ENCODE results near the gene TP53I13. TPM values are rescaled to one million over a fixed set of nuclear protein-coding genes. Genes with fewer than 3 reads are reported as not detected.
"Not testable (repeated sequence)": the region's sequence is repeated elsewhere in the genome, so short reads cannot be mapped to it uniquely, and the experiment has no call there.

The TP53I13 gene, protein sequence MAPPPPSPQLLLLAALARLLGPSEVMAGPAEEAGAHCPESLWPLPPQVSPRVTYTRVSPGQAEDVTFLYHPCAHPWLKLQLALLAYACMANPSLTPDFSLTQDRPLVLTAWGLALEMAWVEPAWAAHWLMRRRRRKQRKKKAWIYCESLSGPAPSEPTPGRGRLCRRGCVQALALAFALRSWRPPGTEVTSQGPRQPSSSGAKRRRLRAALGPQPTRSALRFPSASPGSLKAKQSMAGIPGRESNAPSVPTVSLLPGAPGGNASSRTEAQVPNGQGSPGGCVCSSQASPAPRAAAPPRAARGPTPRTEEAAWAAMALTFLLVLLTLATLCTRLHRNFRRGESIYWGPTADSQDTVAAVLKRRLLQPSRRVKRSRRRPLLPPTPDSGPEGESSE
- 38.0 and 56.3 TPM in 2 replicates for total RNA-seq (2014; rRNA removed; shearing (Covaris generic))

DNA sequence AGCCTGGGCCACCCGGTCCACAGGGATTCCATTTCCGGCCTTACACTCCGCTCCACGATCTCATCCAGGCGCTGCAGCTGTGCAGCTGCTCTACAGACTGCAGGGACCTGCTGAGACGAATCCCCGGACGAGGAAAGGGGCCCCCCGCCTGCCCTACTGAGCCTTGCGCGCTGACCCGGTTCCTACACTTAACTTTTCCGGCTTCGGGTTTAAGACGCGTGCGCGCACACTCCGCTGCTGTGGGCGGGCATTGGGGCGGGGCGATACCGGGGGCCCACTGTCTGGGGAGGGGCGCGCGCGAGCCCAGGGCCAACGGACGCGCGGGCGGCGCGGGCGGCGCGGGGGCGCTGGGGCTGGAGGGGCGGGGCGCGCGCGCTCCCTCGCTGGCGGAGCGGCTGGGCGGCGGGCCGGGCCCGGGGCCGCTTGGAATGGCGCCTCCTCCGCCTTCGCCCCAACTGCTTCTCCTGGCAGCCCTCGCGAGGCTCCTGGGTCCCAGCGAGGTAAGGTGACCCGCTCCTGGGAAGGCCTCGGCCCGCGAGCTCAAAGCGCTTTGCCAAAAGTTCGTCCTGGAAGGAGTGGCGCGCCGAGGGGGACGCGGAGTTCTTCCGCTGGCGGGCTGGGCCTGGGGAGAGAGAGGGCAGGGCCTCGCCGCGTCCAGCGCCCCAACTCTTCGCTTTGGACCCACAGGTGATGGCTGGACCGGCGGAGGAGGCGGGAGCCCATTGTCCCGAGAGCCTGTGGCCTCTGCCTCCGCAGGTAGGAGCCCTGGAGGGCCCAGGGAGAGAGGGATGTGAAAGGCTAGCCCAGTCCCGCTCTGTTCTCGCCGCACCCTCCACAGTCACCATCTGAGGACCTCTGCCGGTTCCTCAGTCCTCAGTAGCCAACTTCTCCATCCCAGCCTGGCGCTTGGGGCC lies at the start of gene TP53I13:
Gene TP53I13, plus strand, starts transcription at position 371 of the 914 bp plus-strand sequence. Its CDS starts 58 bp downstream, at position 429.
- peak; percentile 76 for DNase-seq (ENCODE audit: low read depth)

DNA sequence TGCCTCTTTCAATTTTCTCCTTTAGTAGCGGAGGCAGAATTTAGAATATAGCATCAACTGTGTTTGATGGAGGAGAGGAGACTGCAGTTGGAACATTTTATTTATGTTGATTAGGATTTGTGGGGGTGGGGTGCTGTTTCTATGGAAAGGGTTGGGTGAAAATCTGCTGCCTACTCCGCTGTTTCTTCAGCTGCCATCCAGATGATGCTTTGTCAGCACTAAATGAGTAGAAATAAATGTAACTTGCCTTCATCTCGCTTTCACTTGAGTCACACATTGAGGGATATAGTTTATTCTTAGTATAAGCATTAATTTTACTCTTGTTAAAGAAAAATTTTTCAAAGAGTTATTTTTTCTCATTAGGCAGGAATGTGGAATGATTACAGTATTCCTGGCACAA lies 43.8 kb upstream of the TP53I13 start:
- DNase-seq (ENCODE audit: low read depth) = no peak

DNA sequence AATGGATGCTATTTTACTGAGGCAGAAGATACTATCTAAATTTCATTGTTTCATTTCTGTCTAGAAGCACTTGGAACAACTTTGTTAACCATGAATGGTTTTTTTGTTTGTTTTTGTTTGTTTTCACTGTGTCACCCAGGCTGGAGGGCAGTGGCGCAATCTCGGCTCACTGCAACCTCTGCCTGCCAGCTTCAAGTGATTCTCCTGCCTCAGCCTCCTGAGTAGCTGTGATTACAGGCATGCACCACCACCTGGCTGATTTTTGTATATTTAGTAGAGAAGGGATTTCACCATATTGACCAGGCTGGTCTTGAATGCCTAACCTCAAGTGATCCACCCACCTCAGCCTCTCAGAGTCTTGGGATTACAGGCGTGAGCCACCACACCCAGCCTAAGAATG lies 42.2 kb upstream of the TP53I13 start:
- DNase-seq (ENCODE audit: low read depth) = peak; percentile 15

DNA sequence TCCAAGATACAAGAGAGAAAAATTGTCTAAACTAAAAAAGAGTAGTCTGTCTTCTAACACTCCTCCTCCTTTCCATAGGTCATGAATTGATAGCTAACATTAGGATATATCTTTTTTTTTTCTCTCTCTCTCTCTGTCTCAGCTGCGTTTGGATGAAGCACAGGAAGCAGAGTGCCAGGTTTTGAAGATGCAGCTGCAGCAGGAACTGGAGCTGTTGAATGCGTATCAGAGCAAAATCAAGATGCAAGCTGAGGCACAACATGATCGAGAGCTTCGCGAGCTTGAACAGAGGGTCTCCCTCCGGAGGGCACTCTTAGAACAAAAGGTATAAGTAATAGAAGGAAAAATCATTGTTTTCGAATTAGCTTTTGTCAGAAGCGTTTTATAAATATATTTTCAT lies 34.5 kb upstream of the TP53I13 start:
- no peak for DNase-seq (ENCODE audit: low read depth)

DNA sequence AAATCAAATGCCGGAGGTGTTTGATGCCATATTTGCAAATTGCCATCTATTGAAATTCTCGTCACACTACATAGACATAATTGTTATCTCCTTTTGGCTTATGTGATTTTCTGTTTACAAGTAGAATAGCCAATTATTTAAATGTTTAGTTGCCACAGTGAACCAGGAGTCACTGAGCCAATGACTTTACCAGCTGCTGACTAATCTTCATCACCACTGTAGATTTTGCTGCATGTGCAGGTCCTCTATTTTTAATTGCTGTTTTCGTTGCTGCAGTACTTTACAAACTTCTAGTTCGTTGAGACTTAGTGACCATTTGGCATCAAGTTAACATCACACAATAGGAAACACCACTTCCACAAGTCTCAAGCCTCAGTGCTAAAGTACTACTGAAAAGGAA lies 24.4 kb upstream of the TP53I13 start:
- no peak for DNase-seq (ENCODE audit: low read depth)

DNA sequence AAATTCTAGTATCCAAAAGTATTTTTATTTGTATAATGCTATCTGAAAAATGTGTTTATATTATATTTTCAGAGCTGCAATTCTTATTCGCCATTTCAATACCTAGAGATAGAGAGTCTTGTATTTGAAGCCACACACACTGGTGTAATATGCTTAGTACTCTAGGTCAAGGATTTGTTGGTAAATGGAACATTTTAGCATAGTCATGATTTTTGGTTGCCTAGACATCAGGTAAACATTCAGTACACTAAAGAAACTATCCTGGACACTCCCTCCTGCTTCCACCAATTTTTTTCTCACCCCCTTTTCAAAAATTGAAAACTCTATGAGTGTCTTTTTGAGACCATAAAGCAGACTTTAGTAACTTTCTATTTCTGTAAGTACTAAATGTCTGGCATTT lies 22.4 kb upstream of the TP53I13 start:
- DNase-seq (ENCODE audit: low read depth) = peak; percentile 31

DNA sequence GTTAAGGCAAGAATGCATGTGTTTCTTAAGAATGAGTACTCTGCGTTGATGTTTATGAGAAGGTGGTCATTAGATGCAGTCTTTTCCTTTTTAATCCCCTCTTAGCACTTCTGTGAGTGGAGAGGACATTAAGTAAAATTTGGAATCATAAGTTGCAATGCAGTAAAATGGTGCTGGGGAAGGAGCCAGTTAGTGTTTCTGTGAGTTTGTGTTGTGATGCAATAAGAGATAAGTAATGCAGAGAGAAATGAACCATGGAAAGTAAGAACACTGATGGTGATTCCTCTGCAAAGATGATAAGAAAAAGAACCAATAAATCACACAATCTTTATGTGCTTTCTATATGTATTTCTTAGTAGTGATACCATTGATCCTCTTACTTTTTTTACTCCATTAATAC lies 21.7 kb upstream of the TP53I13 start:
- DNase-seq (ENCODE audit: low read depth) = no peak

DNA sequence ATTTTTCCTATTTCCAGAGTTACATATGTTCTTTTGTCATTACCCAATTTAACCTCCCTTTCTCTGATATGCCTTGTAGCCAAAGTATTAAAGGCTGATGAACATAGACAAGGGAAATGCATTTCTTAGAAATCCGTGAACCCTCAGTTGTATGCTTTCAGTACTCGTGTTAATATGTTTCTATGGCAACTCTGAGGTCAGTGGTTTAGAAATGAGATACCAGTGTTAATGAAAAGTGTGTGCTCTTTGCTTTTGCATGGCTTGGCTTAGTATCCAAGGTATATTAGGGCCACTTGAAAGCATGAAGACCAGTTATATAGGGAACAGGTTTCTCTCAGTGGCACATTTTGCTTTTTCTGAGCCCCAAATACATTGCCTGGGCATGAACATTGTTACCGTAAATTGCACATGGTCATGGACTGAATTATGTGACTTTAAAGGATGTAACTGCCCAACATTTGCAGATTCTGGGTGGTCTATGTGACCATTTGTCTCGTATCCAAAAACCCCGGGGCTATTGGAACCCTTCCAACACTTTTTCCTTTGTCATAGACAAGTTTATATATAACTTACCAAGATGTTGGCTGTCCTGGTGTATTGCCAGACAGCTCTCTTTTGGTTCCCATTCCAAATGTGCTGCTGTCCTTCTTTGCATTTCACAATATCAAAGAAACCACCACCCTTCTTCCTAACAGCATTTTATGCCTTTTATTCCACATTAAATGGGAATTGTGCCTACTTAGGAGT lies 19.2 kb upstream of the TP53I13 start:
- peak; percentile 54 for DNase-seq (ENCODE audit: low read depth)

DNA sequence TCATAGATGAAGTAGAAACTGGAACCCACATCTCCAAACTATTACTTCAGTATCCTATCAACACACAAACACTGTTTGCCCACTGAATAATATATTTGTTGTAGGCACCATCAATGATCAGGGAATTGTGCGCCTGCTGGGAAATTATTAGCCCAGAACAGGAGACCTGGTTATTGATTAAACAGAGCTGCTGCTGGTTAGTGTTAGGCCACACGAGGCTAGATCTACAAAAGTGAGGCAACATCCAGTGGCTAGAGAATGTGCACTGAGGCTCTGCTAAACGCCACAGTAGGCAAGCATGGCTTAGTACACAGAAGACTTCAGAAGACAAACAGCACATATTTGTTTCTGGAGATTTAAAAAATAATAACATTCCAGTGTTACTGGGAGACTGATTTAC lies 12.7 kb upstream of the TP53I13 start:
- DNase-seq (ENCODE audit: low read depth) = no peak

DNA sequence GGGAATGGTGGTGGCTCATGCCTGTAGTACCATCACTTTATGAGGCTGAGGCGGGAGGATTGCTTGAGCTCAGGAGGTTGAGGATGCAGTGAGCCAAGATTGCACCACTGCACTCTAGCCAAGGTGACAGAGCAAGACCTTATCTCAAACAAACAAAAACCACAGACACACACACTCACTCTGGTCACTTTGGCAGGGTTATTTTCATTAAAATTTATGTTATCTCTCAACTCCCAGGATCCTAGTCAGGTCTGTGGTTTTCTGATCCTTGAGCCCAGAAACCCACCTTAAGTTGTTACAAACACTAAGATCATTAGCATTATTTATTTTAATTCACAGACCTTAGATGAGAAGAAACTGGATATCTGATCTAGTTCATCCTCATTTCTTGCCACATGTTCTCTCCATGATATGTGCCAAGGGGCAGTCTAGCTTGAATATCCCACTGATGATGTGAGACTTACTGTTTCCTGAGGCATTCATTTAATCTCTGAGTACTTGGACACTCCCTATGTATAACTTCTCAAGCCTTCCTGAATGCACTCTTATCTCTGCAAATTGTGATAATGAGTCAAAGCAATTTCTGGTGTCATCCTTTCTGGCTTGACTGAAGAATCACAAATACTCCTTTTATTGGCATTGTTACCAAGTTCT lies 11.3 kb upstream of the TP53I13 start:
- peak; percentile 48 for DNase-seq (ENCODE audit: low read depth)

DNA sequence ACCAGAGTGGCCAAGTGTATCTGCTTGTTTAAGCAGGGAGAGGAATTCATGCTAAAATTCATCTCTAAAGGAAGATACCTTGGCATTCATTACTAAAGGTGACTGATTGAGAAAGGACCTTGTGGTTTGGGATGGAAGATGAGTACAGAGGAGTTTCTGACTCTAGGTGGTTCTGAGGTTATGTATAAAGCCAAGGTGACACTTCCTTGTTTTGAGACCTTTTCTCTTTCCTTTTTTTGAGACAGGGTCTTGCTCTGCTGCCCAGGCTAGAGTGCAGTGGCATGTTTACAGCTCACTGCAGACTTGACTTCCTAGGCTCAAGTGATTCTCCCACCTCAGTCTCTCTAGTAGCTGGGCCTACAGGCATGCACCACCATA lies 10.8 kb upstream of the TP53I13 start:
- DNase-seq (ENCODE audit: low read depth) = no peak

DNA sequence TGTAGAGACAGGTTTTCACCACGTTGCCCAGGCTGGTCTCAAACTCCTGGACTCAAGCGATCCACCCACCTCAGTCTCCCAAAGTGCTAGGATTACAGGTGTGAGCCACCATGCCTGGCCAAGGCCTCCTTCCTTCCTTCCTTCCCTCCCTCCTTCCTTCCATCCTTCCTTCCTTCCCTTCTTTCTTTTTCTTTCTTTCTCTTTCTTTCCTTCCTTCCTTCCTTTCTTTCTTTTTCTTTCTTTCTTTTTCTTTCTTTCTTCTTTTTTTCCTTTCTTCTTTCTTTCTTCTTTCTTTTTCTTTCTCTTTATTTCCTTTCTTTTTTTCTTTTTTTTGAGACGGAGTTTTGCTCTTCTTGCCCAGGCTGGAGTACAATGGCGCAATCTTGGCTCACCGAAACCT lies 10.4 kb upstream of the TP53I13 start:
- not testable (repeated sequence) for DNase-seq (ENCODE audit: low read depth)

DNA sequence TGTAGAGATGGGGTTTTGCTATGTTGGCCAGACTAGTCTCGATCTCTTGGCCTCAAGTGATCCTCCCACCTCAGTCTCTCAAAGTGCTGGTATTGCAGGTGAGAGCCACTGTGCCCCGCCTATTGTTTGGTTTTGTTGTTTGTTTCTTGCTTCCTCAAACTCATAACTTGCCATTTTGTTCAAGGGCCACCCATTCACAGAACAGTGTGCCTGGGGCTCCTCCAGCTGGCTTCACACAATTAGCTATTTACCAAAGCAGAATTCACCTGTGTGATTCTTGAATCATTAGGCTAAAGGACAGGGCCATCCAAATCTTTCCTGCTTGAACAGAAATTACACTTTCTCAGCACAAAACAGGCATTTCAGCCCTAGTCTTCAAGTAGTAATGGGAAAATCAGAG lies 8.9 kb upstream of the TP53I13 start:
- no peak for DNase-seq (ENCODE audit: low read depth)

DNA sequence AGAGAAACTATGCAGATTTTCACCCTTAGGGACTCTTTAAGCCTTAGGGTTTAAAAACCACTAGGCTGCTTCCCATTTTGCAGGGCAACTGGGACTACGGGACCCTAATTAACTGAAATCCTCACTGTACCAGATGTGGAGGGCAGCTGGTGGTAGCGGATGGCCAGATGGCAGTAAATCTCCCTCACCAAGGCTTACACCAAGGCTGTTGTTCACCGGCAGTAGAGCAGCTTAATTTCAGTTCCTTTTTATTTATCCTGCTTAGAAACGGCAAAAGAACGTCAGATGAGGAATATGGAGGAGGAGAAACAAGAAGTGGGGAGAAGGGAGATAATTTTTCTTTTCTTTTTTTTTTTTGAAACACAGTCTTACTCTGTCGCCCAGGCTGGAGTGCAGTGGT lies 8.2 kb upstream of the TP53I13 start:
- DNase-seq (ENCODE audit: low read depth) = no peak

DNA sequence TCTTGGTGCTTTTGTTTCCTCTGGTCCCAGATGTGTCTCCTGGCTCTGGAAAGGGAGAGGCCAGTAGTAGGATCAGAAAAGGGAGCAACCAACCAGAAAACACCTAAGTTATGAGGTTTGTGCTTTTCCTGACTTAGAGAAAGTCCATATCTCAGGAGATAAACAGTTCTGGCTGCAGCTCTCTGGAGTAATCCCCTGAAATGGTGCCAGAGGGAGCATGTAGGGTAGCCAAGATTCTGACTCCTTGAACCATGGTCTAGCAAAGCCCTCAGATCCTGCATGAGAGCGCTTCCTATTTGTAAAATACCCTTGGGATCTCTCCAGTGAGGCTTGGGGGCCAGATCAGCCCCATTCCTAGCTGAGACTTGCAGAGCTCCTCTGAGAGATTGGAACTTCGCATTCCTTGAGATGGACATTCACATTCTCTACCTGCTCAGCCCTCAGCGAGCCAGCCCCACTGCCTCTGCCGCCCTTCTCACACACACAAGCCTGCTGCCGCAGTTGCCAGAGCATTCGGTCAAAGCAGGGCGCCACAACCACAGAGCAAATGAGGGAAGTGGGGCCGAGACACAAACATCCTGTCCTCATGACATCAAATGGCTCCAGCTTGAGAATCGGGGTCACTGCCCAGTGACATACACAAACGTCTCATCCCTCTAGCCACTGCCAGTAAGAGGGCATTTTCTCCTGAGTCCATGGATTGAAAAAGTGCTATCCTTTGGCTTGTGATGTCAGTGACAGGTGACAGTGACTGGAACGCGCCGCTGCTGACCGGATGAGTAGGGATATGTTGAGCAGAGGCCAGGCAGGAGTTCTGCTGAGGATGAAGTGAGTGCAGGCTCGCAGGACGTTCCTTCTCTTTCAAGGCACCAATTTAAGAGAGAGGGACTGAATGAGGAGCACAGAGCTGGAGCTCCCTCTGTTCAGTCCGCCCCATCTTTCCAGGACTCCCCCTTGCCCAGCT lies 6.7 kb upstream of the TP53I13 start:
- no peak for DNase-seq (ENCODE audit: low read depth)

DNA sequence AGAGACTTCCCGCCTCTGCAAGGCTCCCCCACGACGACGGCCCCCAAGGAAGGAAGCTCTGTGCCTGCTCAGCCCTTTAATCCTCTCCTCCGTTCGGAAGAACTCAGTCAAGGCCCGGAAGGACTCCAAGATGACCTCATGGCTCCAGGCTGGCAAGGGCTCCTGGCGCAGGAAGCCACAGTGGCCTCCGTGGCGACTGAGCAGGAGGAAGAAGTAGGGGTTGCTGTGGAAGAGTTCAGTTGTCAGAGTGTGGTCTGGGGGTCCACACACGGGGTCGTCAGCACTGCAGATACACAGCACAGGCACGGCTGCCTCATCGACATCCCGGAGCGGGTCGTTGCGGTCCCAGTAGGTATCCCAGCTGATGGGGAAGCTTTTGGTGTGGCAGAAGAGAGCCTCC lies 5.9 kb upstream of the TP53I13 start:
- DNase-seq (ENCODE audit: low read depth) = no peak

DNA sequence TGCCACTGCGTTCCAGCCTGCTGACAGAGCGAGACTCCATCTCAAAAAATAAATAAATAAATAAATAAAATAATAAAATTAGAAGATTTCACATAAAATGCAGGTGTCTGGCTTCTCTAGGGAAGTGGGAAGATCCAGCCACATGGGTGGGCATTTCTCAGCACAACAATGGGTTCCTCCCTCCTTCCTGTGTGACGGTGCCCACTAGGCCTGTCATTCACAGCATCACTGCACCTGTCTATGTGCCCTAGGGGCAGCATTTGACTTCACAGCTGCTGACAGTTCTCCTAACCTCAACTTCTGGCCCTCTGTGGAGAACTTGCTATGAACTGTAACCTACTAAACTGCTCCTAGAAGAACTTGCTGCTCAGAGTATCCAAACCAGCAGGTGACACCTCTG lies 4.7 kb upstream of the TP53I13 start:
- no peak for DNase-seq (ENCODE audit: low read depth)

DNA sequence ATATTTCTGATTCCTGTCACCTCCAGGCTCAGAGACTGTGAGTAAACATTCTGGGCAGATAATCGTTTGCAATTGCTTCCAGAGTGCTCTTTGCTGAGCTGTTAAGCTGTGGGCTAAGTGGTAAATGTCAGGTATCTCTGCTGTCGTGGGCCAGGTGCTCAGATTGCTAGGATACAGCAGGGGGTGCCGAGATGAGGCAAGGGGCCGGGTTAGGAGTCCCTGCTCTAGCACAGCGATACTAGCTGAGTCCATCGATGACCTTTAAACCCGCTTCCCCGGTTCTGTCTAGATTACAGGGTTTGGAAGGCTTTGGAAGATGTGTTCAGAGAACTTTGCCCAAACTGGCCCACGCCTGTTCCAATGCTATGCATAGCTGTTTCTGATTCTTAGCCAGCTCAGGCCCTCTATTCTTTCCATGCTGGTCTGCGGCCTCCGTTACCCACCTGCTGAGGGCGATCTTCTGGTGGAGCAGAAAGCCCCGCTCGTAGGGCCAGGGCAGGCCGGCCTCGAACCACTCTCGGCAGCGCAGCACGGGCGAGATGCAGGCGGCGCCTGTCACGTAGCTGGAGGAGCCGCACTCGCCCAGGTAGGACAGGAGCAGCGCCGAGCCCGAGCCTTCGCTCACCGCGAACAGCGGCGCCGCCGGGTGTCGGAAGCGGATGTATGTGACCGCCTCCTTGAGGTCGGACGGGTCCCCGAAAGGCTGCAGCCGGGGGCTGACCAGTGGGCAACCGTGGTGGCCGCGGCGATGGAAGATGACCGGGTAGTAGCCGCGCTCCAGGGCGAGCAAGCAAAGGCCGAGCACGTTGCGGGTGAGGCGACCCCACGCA lies 2.6 kb upstream of the TP53I13 start:
- DNase-seq (ENCODE audit: low read depth) = no peak

DNA sequence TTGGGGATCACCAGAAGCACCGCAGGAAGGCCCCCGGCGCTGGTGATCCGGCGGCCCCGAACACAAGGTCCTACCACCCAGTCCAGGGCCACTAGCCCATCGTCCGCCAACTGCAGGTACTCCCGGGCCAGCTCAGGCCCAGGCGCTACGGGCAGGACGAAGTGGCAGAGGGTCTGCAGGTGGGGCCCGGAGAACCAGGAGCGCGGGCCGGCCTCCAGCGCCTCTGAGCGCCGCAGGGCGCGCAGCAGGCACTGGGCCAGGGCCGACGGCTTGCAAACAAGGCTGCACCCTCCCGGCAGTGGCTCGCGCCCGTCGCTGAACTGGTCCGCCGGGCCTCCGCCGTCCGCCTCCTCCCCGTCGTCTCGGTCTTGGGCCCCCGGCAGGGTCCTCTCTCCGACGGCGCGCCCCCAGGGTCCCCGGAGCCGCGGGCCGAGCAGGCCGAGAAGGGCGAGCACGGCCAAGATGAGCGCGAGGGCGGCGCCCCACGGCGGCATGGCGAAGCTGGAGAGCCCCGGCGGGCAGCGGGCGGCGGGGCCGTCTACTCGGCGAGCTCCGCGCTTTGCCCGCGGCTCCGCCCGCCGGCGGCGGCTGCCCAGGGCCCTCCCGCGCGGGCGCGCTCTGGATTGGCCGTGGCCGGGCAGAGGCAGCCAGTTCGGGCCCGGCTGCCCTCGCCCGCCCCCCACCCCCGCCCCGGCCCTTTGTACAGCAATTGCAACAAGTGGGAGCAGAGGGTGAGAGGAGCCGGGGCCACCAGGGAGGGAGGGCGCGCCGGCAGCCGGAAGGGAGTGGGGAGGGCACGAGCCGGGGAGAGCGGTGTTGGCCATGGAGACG lies 1.8 kb upstream of the TP53I13 start, which contains the start of gene ABHD15:
Gene ABHD15, minus strand, starts transcription at position 565 of the 831 bp plus-strand sequence. Its CDS starts 71 bp downstream, at position 494.
- peak; percentile 59 for DNase-seq (ENCODE audit: low read depth)

All from M059J (cell line).